GM10847 (cell line): ENCODE measurements around the gene ARF3.

Experiments
- POLR2A ChIP-seq: IDR thresholded peaks from 2 replicates; pipeline ENCODE4 v1.6.1; 2011; ENCODE audit not compliant: insufficient read length; ENCODE audit errors: extremely low read depth

Gene ARF3

DNA sequence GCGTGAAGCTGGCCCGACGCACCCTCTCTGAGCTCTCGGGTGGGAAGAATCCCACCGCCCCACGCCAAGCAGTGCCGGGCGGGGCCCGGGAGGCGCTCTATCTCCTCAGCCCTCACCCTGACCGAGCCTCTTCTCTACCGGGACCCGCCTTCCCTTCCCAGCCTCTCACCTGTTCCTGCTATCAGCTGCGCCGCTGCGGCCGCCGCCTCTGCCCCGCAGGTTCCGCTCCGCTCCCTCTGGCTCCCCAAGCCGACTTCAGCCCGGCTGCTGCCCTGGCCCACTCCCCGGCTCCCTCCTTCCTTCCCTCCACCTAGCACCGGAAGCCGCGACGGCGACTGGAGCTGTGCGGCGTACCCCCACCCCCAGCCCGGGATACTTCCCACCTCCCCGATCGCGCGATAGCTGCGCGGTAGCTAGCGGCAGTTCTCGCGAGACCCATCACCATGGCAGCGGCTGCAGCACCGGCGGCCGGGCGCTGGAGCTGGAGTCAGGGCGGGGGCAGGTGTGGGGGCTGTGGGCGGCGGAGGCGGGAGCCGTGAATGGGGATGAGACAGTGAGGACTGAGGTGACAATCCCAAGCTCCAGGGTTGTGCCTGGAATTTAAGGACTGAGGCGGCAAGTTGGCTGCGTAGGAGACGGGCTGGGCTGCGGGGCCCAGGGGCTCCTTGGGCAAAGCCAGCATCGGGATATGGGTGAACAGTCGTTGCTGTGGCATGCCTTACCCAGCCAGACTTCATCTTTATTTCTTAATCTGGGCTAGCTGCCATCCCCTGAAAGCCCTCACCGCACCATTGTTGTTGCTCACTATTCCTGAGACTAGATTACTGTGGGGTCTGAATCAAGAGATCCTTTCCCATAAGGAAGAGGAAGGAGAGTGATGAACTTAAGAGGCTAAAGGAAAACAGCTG is at the start of gene ARF3:
Gene ARF3, minus strand, starts transcription at position 347 of the 908 bp plus-strand sequence. CDS start 16,392 bp downstream, outside the sequence.
- TF ChIP-seq POLR2A: peak; percentile 74

DNA sequence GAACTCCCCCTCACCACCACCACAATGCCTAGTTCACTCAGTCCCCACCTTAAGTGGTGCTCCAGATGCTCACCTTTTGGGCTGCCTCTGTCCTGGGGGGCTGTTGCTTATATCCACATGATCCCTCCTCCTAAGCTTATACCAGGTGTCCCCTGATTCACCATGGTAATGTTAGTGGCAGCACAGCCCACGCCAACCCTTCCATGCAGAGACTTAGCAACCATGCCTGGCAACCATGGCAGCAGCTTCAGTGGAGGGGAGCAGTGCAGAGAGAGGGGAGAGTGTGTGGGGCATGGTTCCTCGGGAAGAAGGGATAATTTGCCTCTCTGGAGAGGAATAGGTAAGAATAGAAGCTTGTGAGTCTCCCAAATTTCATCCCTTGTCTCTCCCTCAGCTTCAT is 43.1 kb upstream of the ARF3 start:
- TF ChIP-seq POLR2A: no peak

DNA sequence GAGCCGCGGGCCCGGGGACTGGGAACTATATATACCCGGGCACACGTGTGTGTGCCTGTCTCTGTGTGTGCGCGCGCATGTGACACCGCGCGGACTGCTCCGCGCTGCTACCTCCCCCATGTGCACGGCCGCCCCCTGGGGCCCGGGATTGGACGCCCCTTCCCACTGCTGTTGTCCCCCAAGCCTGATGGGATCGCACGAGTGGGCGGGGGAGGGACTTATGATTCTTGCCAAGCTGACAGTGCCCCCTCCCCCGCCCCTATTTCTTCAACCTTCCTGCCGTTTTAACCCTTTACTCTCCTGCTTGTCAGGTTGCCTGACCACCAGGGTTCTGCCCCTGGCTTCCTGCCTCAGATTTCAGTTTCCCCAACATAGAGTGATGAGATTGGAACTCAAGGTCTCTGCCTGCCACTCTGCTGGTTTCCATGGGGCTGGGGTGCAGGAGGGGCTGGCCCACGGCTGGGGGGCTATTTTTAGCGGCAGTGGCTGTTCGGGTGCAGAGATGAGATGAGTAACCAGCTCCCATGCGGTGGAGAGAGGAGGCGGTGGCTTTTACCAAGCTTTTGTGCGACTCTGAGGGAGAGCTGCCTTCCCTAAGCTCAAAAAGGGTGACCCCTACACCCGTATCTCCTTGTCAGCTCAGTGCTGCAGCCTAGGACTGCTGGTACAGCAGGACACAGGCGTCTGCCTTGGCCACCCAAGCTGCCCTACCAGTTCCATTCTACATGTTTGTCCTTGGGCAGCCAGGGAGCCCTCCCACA is 42.3 kb upstream of the ARF3 start, which contains the start of gene DDN:
Gene DDN, minus strand, starts transcription at position 5 of the 761 bp plus-strand sequence. CDS start 88 bp downstream, outside the sequence.
- no peak for TF ChIP-seq POLR2A

DNA sequence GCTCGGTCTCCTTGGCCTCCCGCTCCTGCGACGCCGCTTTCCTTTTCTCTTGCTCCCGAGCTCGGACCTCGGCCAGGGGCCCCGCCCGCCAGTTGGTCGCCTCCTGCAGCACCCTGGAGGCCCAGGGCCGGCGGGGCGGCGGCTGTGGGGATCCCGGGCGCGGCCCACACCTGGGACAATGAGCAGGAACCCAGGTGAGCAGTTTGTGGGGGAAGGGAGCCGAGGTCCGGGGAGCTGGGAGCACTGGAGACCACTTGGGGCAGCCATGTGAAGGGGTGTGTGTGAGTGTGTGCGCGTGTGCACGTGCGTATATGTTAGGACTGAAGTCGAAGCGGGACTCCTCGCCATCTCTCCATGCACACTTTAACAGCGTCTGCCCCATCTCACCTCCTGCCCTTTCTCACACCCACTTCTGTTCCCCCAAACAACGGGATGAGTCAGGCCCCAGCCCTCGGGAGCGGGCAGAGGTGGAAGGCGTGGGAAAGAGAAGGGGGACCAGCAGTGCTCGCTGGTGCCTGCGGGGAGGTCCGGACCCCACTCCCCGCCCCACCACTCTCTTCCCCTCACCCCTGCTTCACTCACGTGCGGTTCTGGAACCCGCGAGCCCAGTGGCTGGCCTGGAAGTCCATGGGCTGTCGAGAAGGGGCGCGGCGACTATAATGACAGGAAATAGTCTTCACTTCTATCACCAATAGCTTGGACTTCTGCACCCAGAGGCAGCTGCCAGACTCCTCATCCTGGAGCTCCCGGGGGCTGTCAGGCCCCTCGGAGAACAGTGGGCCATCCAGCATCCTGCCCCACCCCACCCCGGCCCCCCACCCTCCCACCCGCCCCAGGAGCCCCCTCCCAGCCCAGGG is 41.4 kb upstream of the ARF3 start:
- no peak for TF ChIP-seq POLR2A

DNA sequence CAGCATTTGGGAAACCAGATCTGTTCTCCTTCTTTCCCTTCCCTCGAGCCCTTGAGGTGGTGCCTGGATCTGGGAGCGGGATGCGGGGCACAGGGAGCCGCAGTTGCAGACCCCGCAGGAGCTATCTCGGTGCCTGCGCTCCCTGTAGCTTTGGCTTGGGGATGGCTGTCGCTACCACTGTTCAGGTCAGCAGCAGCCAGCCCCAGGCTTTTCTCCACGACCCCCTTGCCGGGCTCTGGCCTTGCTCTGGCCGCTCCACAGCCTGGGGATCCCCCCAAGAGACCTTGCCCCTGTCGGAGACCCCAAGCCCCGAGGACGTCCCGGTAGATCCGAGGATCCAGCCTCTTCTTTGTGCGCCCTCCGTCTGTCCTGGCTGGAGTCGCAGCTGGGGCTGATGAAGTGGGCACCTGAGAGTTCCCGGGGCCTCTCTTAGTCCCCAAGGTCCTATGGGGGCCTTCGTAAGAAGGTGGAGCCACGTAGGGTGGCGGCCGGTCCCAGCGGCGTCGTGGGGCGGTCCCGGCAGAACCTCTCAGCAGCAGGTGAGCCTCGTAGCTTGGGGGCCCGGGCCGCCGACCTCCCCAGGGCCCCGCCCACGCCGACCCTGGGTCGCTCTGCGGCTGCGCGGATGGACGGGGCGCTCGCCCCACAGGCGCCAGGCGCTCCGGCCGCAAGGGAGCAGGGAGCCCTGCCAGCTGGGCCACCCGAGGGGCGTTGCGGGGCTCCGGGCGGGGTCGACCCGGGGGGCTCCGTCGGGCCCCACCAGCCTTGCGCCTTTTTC is 40.6 kb upstream of the ARF3 start:
- TF ChIP-seq POLR2A: peak; percentile 37

DNA sequence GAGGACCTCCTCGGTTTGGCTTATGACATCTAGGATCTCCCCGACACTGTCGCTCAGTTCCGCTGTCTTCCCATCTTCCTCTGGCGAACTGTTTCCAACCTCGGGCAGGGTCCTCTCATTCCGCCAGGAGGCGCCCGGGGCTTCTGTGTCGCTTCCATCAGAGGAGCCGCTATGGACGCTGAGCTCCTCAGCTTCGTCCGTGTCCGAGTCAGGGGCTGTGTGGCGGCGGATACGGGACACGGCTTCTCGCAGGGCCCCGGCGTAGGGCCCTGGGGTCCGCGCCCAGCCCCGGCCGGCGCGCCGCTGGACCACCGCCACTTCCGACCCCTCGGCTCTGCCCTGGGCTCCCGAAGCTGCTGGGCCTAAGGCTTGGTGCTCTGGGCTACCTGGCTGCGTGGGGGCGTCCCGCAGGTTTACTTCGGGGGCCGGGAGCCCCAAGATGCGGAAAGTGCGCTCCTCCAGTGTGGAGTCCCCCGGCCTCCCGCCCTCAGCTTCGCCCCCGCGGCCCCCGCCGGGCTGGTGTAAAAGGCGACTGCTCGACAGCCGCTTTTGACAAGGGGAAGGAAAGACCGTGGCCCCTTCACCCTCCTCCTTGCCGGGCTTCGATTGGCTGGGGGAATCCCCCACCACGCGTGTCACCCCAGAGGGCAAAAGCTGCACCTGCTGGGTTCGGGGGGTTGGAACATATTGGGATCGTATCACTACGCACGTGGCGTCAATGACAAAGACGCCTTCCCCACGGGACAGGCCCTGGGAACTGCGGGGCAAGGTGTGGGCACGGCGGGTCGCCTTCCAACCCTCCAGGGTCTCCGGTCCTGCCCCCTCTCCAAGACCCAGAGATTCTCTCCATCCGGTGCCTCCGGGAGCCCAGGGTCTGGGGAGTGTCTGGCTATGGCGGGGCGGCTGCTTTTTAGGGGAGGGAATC is 39.8 kb upstream of the ARF3 start:
- TF ChIP-seq POLR2A: no peak

DNA sequence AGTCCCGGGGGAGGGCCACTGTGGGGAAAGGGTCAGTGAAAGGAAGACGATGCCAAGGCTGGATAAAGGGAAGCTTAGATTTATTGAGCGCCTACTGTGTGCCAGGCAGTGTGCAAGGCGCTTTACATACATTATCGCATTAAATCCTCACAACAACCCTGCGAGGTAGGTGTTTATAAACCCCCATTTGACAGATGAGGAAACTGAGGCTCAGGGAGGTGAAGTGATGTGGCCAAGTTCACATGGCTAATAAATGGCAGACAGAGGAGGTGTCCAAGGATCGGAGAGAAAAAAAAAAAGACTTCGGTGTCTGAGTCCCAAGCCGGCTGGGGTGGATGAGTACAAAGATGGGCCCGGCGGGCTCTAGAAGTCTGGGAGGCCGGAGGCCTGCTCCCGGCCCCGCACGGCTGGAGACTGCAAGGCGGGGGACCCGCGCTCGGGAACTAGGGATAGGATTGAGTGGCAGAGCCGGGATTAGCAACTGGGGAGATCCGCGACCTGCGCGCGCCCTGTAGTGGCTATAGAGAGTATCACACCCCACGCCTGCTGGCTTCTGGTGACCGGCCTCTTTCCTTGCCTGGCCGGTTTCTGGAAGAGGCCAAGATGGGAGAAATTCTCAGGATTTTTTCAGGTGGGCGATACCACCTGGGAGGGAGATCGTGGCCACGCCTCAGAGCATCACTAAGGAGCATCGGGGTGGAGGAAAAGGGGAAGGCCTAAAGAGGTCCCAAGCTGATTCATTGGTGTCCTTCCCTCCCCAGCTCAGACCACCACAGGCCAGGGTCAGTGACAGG is 38.0 kb upstream of the ARF3 start:
- TF ChIP-seq POLR2A: no peak

DNA sequence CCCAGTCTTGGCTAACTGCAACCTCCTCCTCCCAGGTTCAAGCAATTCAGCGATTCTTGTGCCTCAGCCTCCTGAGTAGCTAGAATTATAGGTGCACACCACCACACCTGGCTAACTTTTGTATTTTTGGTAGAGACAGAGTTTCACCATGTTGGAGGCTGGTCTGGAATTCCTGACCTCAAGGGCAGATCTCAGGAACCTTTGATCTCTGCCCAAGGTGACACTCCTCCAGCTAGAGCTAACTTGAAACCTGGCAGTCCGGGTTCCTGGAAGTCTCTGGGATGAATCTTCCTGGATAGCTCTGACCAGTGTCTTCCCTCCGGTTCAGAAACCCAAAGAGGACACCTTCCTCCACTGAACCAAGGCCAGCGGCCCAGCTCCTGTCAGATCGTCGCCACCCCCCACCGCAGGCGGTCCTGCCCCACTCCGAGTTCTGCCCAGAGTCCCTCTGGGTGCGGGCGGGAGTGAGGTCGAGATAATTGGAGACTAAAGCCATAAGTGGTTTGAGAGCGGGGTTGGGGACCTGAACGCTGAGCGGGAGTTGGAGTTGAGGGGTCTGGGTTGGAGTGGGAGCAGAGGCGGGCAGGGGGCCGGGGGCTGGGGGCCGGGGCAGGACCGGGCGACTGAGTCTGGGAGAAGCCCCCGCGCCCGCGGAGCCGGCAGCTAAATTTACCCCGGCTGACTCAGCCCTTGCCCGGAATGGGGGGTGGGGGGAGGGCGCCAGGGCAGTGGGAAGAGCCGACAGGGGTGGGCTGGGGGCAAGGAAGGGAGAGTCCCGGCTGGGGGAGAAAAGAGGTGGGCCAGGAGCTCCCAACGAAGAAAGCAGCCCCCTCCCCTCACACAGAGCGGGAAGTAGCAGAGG is 37.2 kb upstream of the ARF3 start:
- no peak for TF ChIP-seq POLR2A

DNA sequence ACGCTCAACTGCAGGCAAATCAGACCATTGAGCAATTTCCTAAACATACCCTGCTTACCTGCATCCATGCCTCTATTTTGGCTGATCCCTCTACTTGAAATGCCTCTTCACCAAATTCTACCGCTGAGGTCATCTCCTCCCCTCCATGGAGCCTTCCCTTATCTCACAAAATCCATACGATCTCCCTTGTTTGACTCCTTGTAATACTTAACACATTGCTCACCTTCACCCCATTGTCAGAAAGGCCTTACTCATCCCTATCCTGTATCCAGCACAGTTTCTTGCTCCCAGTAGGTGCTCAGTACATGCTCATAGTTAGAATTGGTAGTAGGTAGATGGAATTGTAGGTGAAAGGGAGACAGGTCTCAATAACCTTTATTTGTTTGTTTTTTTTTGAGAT is 36.5 kb upstream of the ARF3 start:
- no peak for TF ChIP-seq POLR2A

DNA sequence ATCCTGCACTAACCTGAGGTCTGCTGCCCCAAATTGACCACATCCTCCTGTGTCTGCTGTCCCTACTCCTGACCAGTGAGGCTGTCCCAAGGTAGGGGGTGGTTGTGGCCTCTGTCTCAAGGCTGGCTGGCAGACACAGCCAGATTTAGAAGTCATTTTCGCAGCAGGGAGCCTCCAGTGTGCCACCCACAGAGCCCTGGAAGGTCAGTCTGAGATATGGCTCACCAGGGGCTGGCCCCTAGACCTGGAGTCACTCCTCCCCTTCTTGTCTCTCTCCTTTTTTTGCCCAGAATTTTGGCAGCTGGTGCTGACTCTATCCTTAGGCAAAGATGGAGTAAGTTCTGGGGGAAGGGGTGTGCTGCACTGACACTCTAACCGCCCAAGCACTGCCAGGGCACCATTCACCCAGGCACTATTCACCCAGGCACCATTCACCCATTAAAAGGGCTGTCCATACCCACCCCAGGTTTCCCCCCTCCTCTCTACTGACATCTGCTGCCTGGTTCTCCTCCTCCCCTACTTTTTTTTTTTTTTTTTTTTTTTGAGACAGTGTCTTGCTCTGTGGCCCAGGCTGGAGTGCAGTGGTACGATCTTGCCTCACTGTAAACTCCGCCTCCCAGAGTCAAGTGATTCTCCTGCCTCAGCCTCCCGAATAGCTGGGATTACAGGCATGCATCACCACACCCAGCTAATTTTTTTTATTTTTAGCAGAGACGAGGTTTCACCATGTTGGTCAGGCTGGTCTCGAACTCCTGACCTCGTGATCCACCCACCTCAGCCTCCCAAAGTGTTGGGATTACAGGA is 34.2 kb upstream of the ARF3 start:
- TF ChIP-seq POLR2A: no peak

DNA sequence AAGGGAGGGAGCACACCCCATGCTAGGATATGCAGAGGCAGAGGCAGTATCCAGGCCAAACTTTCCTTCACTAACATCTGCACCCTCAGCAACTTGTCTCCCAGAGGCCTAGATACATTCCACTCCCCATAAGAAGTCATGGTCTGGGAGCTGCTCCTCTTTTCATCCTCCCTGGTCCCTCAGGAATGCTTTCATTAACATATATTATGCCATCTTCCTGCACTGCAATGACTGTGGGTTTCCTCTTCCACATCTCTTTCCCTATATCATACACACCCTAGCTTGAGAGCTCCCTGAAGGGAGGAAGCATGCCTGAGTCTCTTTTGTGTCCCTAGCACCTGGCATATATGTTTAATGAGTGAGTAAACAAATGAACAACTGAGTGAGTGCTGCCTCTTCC is 33.3 kb upstream of the ARF3 start:
- no peak for TF ChIP-seq POLR2A
